ENCODE results near the gene UBE2N.

Gene UBE2N

DNA sequence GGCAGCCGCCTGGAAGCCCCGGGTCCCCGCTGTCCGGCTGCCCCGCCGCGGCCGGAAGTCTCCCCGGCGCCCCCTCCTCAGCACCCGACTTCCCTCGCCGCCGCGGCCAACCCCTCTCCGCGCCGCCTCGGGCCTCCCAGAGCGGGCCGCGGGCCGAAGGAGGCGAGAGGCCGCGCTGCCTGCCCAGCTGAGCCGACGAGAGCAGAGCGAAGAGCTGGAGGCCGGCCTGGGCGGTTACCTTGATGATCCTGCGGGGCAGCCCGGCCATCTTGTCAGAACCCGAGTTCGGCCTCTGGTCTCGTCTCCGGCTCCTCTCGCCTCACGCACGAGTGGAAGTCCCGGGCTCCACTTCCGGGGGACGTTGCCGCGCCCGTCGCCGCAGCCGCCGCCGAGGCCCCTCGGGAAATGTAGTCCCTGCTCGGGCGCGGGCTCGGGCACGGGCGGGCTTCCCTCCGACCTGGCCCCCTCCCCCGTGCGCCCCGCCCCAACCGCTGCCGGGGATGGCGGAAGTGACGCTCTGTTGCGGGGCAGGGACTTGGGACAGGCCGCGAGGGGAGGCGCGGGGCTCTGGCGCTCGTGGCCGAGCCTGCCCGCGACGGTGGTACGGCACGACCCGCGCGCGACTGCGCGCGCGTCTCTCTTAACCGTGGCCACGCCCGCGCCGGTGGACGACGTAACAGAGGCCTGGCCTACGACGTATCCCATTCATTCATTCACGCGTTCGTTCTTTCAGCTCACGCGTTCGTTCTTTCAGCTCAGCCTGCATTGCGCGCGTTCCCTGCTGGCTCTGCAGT, at the start of gene UBE2N:
Gene UBE2N (minus strand): TSS at position 331 of the 794 bp plus-strand sequence. CDS start 63 bp downstream, at position 268.
- DNase-seq: peak; percentile 94

DNA sequence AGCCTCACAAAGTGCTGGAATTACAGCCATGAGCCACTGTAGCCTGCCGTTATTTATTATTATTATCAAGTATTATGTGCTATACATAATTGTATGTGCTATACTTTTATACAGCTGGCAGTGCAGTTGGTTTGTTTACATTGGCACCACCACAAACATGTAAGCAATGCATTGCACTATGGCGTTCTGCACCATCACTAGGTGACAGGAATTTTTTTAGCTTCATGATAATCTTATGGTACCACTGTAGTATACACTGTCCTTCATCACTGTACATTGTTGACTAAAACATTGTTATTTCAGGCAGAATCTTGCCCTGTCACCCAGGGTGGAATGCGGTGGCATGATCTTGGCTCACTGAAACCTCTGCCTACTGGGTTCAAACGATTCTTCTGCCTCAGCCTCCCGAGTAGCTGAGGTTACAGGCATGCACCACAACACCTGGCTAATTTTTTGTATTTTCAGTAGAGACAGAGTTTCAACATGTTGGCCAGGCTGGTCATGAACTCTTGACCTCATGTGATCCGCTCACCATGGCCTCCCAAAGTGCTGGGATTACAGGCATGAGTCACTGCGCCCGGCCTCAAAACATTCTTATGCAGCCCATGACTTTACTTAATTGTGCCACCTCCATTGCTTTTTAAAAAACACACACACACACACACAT, 42.7 kb upstream of the UBE2N start:
- DNase-seq: no peak

GRCh38 chr12:93483151-93483807, 41.5 kb upstream of the UBE2N start:
- no peak for DNase-seq

- no peak for DNase-seq
Measured at GRCh38 chr12:93482721-93483120, 41.0 kb upstream of the UBE2N start.

DNA sequence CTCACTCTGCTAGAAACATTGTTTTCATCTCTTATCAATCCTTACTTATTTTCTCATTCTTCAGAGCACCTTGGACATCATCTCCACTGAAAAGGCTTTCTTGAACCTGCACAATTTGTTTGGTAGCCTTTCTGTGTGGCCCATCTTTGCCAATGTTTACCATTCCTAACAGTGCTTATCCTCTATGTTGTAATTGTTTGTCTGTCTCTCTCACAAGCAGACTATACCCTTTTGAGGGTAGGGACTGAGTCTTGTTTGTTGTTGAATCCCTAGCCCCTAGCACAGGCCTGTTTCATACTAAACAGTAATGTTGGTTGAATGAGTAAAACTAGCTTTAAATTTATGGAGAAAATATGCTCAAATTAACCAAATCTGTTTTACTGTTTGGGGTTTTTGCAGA, 34.8 kb upstream of the UBE2N start:
- DNase-seq: no peak

- DNase-seq: no peak
Measured at GRCh38 chr12:93469386-93469785, 27.6 kb upstream of the UBE2N start.

DNA sequence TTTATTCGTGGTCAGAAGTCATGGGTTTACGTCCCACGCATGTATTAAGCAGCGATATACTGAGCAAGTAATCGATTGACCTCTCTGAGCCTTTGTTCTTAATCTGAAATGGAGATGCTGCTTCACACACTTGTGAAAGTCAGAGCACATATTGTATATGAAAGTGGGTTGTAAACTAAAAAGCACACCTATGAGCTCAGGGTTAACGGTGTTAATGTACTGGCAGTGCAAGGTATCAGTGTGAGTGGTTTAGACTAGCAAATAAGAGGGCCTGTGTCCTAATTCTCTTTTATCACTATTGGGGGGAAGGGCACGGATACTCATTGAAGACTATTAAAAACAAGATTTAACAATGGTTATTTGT, 26.2 kb upstream of the UBE2N start:
- no peak for DNase-seq

DNA sequence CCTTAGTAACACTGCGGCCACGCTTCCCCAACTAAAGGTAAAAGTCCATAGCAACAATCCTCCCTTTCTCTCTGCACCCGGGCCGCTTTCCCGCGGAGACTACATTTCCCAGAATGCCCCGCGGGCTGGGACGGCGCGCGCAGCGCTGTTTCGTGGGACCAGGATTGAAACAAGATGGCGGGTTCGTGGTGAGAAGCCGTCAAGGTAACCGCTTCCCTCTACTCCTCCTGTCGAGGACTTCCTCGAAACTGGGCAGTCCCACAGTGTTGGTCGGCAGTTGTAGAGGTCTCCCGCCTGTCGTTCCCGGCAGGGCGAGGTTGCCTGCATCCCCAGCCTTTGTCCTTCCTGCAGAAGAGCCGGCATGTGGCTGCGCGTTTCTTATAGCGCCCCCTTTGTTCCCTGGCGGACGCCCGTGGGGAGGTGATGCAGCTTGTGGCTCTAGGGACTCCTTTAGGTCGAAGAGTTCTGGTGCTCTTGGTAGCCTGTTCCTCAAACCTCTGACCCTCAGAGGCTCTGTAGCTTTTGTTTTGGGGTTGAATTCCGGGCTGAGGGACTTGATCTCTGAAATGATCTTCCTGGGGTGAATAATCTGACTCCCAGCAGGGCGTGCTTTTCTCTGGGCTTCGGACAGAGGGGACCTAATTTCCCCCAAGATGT, 25.7 kb upstream of the UBE2N start, which contains the start of gene MRPL42:
Gene MRPL42 (plus strand): TSS at position 164 of the 657 bp plus-strand sequence. CDS start 1,772 bp downstream, outside the sequence.
- DNase-seq: peak; percentile 48

GRCh38 chr12:93466625-93467350, 25.0 kb upstream of the UBE2N start:
- DNase-seq: no peak

DNA sequence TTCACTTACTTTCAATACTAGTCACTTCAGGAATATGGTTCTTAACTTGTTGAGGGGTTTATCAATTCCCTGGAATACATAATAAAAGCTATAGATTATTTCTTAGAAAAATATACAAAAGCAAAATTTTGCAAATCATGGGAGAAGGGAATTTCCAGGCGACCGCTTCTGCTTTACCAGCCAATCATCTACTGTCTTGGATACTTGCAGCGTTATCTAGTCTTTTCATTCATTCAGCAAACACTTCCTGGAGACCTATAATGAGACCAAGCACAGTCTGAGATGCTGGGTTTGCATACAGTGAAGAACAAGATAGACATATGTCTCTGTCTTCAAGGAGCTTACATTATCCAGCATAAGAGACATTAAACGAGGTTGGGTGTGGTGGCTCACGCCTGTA, 24.1 kb upstream of the UBE2N start:
- no peak for DNase-seq

DNA sequence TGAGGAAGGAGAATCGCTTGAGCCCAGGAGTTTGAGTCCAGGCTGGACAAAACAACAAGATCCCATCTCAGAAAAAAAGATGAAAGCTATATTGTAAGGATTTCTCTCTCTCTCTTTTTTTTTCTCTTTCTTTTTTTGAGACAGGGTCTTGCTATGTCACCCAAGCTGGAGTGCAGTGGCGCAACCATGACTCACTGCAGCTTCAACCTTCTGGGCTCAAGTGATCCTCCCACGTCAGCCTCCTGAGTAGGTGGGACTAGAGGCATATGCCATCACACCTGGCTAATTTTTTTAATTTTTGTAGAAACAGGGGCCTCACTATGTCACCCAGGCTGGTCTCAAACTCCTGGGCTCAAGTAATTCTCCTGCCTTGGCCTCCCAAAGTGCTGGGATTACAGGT, 19.8 kb upstream of the UBE2N start:
- no peak for DNase-seq

DNA sequence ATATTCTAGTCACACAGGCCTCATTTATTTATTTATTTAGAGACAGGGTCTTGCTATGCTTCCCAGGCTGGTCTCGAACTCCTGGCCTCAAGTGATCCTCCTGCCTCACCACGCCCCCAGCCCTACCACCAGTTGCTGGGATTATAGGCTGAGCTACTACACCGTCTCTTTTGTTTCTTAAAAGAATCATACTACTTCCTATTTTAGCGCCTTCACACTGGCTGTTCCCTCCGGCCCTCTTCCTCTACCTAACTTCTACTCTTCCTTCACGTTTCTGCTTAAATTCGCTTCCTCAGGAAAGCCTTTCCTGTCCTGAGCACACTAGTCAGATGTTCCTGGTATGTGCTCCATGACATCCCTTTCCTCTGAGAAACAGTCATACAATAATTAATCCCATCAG, 19.2 kb upstream of the UBE2N start:
- no peak for DNase-seq

DNA sequence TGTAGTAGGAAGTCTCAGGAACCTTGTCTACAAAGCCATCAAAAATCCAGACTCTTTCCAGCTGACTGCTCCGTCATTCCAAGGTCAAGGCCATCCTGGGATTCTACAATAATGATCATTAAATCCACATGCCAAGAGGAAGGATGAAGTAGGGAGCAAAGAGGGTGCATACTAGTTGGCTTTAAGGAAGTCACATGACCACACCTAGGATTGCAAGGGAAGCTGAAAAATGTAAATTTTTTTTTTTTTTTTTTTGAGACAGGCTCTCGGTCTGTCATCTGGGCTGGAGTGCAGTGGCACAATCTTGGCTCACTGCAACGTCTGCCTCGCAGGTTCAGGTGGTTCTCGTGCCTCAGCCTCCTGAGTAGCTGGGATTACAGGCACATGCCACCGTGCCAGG, 18.3 kb upstream of the UBE2N start:
- no peak for DNase-seq

DNA sequence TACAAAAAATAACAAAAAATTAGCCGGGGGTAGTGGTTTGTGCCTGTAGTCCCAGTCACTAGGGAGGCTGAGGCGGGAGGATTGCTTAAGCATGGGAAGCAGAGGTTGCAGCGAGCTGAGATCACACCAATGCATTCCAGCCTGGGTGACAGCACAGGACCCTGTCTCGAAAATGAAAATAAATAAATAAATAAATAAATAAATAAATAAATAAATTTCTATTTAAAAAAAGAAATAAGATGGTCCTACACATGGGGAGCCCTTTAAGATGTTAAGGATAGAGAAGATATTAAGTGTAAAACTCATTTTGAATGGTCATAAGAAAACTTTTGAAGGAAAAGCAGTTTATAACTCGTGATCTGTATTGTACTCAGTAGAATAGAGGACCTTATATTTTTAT, 17.4 kb upstream of the UBE2N start:
- no peak for DNase-seq

- no peak for DNase-seq
Measured at GRCh38 chr12:93456077-93456476, 14.3 kb upstream of the UBE2N start.

- DNase-seq: peak; percentile 27
Measured at GRCh38 chr12:93453633-93454032, 11.9 kb upstream of the UBE2N start.

DNA sequence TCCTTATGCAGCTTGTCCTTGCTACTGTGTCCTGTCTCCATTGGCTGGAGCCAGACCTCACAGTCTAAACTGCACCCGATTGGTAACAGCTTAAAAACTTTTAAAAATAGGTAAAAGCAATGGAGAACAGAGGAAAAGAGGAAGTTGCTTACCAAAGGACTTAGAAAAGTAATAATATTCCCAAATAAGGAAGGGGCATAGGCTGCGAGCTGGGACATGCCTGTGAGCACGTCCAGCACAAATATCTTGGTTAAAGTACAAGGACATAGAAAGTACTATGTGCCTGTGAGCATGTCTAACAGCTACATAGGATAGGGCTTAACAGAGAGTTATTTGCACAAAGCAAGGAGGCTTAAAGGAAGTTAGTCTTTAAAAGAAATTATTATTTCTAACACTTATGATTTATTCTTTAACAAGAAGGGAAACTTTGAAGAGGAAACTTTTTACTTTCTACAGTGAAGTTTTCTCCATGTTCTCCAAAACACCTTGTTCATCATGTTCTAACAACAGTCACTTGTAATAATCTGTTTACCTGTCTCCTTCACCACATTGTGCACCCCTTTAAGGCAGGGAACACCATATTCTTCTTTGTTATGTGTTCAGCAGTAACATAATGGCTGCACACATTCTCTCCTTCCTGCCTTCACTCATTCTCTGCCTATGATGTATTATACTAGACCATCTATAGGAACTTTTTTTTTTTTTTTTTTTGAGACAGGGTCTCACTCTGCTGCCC, 9.8 kb upstream of the UBE2N start:
- no peak for DNase-seq

GRCh38 chr12:93449277-93449676, 7.5 kb upstream of the UBE2N start:
- DNase-seq: no peak

DNA sequence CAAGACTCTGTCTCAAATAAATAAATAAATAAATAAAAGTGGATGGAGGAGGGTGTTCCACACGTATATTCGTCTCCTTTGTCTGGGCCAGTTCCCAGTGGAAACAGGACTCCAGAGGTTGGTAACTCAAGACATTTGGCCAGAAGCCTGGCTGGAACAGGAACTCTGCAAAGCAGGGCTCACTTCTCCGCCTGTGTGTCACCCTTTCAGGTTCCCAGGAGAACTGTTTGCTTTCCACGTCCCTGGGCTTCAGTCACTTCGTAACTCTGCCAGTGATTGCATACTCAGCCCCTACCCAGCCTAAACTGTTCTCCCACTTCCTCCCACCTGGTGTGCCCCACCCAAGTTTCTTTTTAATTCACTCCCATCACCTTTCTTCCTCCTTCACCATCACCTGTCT, 7.0 kb upstream of the UBE2N start:
- DNase-seq: no peak

GRCh38 chr12:93447555-93448290, 6.0 kb upstream of the UBE2N start:
- no peak for DNase-seq

GRCh38 chr12:93443576-93443975, 1.8 kb upstream of the UBE2N start:
- DNase-seq: no peak
